ENCODE data around the gene ZNF862. TPM values are rescaled to one million over a fixed set of nuclear protein-coding genes. Genes with fewer than 3 reads are reported as not detected.
A peak's percentile ranks its signal among the peaks of the same experiment; 100 is the strongest.

The ZNF862 gene
- polyA plus RNA-seq (2013, experiment 1 of 2), result 7.1 TPM
- polyA plus RNA-seq (2013, experiment 2 of 2), result 6.8 TPM

- Histone ChIP-seq H3K9ac (ENCODE audit: low read depth, low read length, poor library complexity) (peak within 1 kb of the TSS; percentile 79), H3K4ac (ENCODE audit: low read length) (no peak within 1 kb of the TSS), H3K23ac (ENCODE audit: low read depth, low read length, poor library complexity) (peak within 1 kb of the TSS; percentile 81), H3K36me3 (replicated peaks in 1 of 2; ENCODE audit: control insufficient read depth in 2 of 2, insufficient read depth in 2 of 2, low read length in 2 of 2) (no peaks in the 10 kb centered on the region), H3K4me2 (ENCODE audit: insufficient read depth, low read length, poor library complexity, severe bottlenecking) (peak within 1 kb of the TSS; percentile 52), H2AK5ac (ENCODE audit: low read depth, low read length) (no peak within 1 kb of the TSS), H3K18ac (ENCODE audit: low read length) (peak within 1 kb of the TSS; percentile 87), H3K14ac (ENCODE audit: low read length) (no peak within 1 kb of the TSS), H2BK120ac (ENCODE audit: low read depth, low read length) (no peak within 1 kb of the TSS), H2BK5ac (ENCODE audit: low read length) (peak within 1 kb of the TSS; percentile 12), H3K27me3 (ENCODE audit: control insufficient read depth in 3 of 3, insufficient read depth in 3 of 3, low read depth in 1 of 3, low read length in 3 of 3) (peaks cover 0 to 21% (median 3%) of the 10 kb centered on the region in 3 experiments), H3K9me3 (replicated peaks in 1 of 2; ENCODE audit: control insufficient read depth in 2 of 2, insufficient read depth in 1 of 2, low read depth in 1 of 2, low read length in 2 of 2) (no peaks in the 10 kb centered on the region), H2BK15ac (ENCODE audit: low read length) (no peak within 1 kb of the TSS), H2AFZ (ENCODE audit: low read length) (peak within 1 kb of the TSS; percentile 90), H3K4me3 (ENCODE audit: low read length in 2 of 2) (peak within 1 kb of the TSS; percentile 81 to 89), H4K91ac (ENCODE audit: low read depth, low read length, poor library complexity) (peak within 1 kb of the TSS; percentile 14), H3K27ac (replicated peaks; ENCODE audit: low read length) (no peak within 1 kb of the TSS), H3K79me1 (ENCODE audit: low read depth, low read length) (no peaks in the 10 kb centered on the region), H3K4me1 (ENCODE audit: control insufficient read depth in 2 of 2, insufficient read depth in 1 of 2, low read depth in 1 of 2, low read length in 2 of 2) (peaks cover 3 to 4% of the 10 kb centered on the region in 2 donors), H4K8ac (ENCODE audit: low read depth, low read length) (no peak within 1 kb of the TSS), H2BK12ac (ENCODE audit: low read length) (no peak within 1 kb of the TSS)
- WGBS, 2 donors (ENCODE audit: extremely low coverage in 2 of 2, insufficient read length in 2 of 2, insufficient replicate concordance in 1 of 2), result no CpG with 5 or more reads among the region's 86 CpGs
- peak; percentile 96 for DNase-seq (ENCODE audit: low spot score)
Observed at GRCh38 chr7:149838224-149838991, at the start of gene ZNF862. Gene ZNF862, plus strand, starts transcription at chr7:149838375. Its CDS starts 237 bp downstream, at chr7:149838612.

DNA sequence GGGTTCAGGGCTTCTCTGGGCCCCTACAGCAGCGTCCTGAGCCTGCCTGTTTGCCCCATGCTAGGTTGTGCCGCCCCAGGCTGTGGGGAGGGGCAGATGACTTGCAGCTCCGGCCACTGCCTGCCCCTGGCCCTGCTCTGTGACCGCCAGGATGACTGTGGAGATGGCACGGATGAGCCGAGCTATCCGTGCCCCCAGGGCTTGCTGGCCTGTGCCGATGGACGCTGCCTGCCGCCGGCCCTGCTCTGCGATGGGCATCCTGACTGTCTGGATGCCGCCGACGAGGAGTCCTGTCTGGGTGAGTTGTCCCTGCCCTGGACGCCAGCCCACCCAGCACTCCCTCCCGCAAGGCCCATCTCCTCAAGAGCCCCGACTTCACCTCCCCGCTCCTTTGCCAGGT is 49.1 kb upstream of the ZNF862 start:
- no peak overlapping the region for H3K4me3 ChIP-seq (ENCODE audit: low read length in 2 of 2)
- no peak for DNase-seq (ENCODE audit: low spot score)
- H4K8ac ChIP-seq (ENCODE audit: low read depth, low read length), result no peak overlapping the region
- H2BK5ac ChIP-seq (ENCODE audit: low read length), result peak overlapping the region; percentile 31
- peak overlapping the region; percentile 94 for H3K23ac ChIP-seq (ENCODE audit: low read depth, low read length, poor library complexity)
- peak overlapping the region; percentile 55 for H3K9ac ChIP-seq (ENCODE audit: low read depth, low read length, poor library complexity)
- peak overlapping the region; percentile 97 for H2BK15ac ChIP-seq (ENCODE audit: low read length)
- peaks cover 0 to 31% (median 0%) of the 10 kb centered on the region in 3 experiments for H3K27me3 ChIP-seq (ENCODE audit: control insufficient read depth in 3 of 3, insufficient read depth in 3 of 3, low read depth in 1 of 3, low read length in 3 of 3)
- H3K4me1 ChIP-seq (ENCODE audit: control insufficient read depth in 2 of 2, insufficient read depth in 1 of 2, low read depth in 1 of 2, low read length in 2 of 2), result peaks cover 17 to 26% of the 10 kb centered on the region in 2 donors
- H2AK5ac ChIP-seq (ENCODE audit: low read depth, low read length), result peak overlapping the region; percentile 93
- H3K9me3 ChIP-seq (replicated peaks in 1 of 2; ENCODE audit: control insufficient read depth in 2 of 2, insufficient read depth in 1 of 2, low read depth in 1 of 2, low read length in 2 of 2), result no peaks in the 10 kb centered on the region
- peak overlapping the region; percentile 52 for H2BK12ac ChIP-seq (ENCODE audit: low read length)
- H3K79me1 ChIP-seq (ENCODE audit: low read depth, low read length), result no peaks in the 10 kb centered on the region
- no peaks in the 10 kb centered on the region for H3K36me3 ChIP-seq (replicated peaks in 1 of 2; ENCODE audit: control insufficient read depth in 2 of 2, insufficient read depth in 2 of 2, low read length in 2 of 2)
- WGBS, 2 donors (ENCODE audit: extremely low coverage in 2 of 2, insufficient read length in 2 of 2, insufficient replicate concordance in 1 of 2), result no CpG with 5 or more reads among the region's 19 CpGs
- no peak overlapping the region for H3K4me2 ChIP-seq (ENCODE audit: insufficient read depth, low read length, poor library complexity, severe bottlenecking)
- peak overlapping the region; percentile 97 for H3K14ac ChIP-seq (ENCODE audit: low read length)
- H2AFZ ChIP-seq (ENCODE audit: low read length), result peak overlapping the region; percentile 63
- H3K4ac ChIP-seq (ENCODE audit: low read length), result peak overlapping the region; percentile 41
- H3K27ac ChIP-seq (replicated peaks; ENCODE audit: low read length), result no peak overlapping the region
- peak overlapping the region; percentile 52 for H3K18ac ChIP-seq (ENCODE audit: low read length)
- H4K91ac ChIP-seq (ENCODE audit: low read depth, low read length, poor library complexity), result no peak overlapping the region
- no peak overlapping the region for H2BK120ac ChIP-seq (ENCODE audit: low read depth, low read length)

GRCh38 chr7:149790146-149790548 is 48.0 kb upstream of the ZNF862 start:
- Histone ChIP-seq H3K4me2 (ENCODE audit: insufficient read depth, low read length, poor library complexity, severe bottlenecking) (peak overlapping the region; percentile 60), H3K14ac (ENCODE audit: low read length) (peak overlapping the region; percentile 14), H3K4me1 (ENCODE audit: control insufficient read depth in 2 of 2, insufficient read depth in 1 of 2, low read depth in 1 of 2, low read length in 2 of 2) (peaks cover 23 to 33% of the 10 kb centered on the region in 2 donors), H3K9me3 (replicated peaks in 1 of 2; ENCODE audit: control insufficient read depth in 2 of 2, insufficient read depth in 1 of 2, low read depth in 1 of 2, low read length in 2 of 2) (no peaks in the 10 kb centered on the region), H2BK15ac (ENCODE audit: low read length) (no peak overlapping the region), H3K23ac (ENCODE audit: low read depth, low read length, poor library complexity) (peak overlapping the region; percentile 86), H2BK5ac (ENCODE audit: low read length) (no peak overlapping the region), H2BK12ac (ENCODE audit: low read length) (no peak overlapping the region), H3K27ac (replicated peaks; ENCODE audit: low read length) (no peak overlapping the region), H3K79me1 (ENCODE audit: low read depth, low read length) (no peaks in the 10 kb centered on the region), H3K4ac (ENCODE audit: low read length) (no peak overlapping the region), H2AK5ac (ENCODE audit: low read depth, low read length) (no peak overlapping the region), H3K9ac (ENCODE audit: low read depth, low read length, poor library complexity) (peak overlapping the region; percentile 70), H4K91ac (ENCODE audit: low read depth, low read length, poor library complexity) (no peak overlapping the region), H2AFZ (ENCODE audit: low read length) (no peak overlapping the region), H3K27me3 (ENCODE audit: control insufficient read depth in 3 of 3, insufficient read depth in 3 of 3, low read depth in 1 of 3, low read length in 3 of 3) (peaks cover 0 to 31% (median 0%) of the 10 kb centered on the region in 3 experiments), H3K4me3 (ENCODE audit: low read length in 2 of 2) (peak overlapping the region in 1 of 2 donors; percentile 44), H2BK120ac (ENCODE audit: low read depth, low read length) (no peak overlapping the region), H3K36me3 (replicated peaks in 1 of 2; ENCODE audit: control insufficient read depth in 2 of 2, insufficient read depth in 2 of 2, low read length in 2 of 2) (no peaks in the 10 kb centered on the region), H4K8ac (ENCODE audit: low read depth, low read length) (no peak overlapping the region), H3K18ac (ENCODE audit: low read length) (peak overlapping the region; percentile 93)
- DNase-seq (ENCODE audit: low spot score), result no peak
- WGBS, 2 donors (ENCODE audit: extremely low coverage in 2 of 2, insufficient read length in 2 of 2, insufficient replicate concordance in 1 of 2), result no CpG with 5 or more reads among the region's 56 CpGs

DNA sequence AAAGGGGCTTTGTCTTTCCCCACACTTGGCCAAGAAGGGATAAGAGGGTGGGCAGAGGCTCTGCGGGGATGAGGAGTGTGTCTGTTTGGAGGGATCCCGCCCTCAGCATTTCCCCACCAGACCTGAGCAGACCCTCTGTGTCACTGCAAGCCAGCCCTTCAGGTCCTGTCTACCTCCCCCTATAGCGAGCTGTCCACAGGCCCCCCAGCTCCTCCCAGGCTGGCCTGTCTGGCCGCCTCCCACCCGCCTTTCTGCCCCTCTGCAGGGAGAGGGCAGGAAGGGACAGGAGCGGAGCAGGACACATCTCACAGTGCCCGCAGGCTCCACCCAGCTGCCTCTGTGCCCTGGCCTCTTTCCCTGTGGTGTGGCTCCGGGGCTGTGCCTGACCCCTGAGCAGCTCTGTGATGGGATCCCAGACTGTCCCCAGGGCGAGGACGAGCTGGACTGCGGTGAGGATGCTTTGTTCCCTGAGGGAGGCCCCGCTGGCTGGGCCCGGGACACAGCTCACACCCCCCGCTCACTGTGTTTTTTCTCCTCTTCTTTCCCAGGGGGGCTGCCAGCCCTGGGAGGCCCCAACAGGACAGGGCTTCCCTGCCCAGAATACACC is 47.3 kb upstream of the ZNF862 start:
- no CpG with 5 or more reads among the region's 14 CpGs for WGBS, 2 donors (ENCODE audit: extremely low coverage in 2 of 2, insufficient read length in 2 of 2, insufficient replicate concordance in 1 of 2)
- H3K27me3 ChIP-seq (ENCODE audit: control insufficient read depth in 3 of 3, insufficient read depth in 3 of 3, low read depth in 1 of 3, low read length in 3 of 3), result peaks cover 0 to 31% (median 0%) of the 10 kb centered on the region in 3 experiments
- no peak overlapping the region for H2BK120ac ChIP-seq (ENCODE audit: low read depth, low read length)

More for the DNA sequence above, 47.3 kb upstream of the ZNF862 start:
- H3K27ac ChIP-seq (replicated peaks; ENCODE audit: low read length), result no peak overlapping the region
- H3K9ac ChIP-seq (ENCODE audit: low read depth, low read length, poor library complexity), result no peak overlapping the region
- H2BK5ac ChIP-seq (ENCODE audit: low read length), result no peak overlapping the region
- H2AK5ac ChIP-seq (ENCODE audit: low read depth, low read length), result peak overlapping the region; percentile 56
- DNase-seq (ENCODE audit: low spot score), result no peak
- peak overlapping the region; percentile 1 for H3K23ac ChIP-seq (ENCODE audit: low read depth, low read length, poor library complexity)
- no peak overlapping the region for H2BK12ac ChIP-seq (ENCODE audit: low read length)
- no peak overlapping the region for H2BK15ac ChIP-seq (ENCODE audit: low read length)
- H3K18ac ChIP-seq (ENCODE audit: low read length), result peak overlapping the region; percentile 46
- no peak overlapping the region for H3K4ac ChIP-seq (ENCODE audit: low read length)
- H3K4me3 ChIP-seq (ENCODE audit: low read length in 2 of 2), result no peak overlapping the region
- H3K36me3 ChIP-seq (replicated peaks in 1 of 2; ENCODE audit: control insufficient read depth in 2 of 2, insufficient read depth in 2 of 2, low read length in 2 of 2), result no peaks in the 10 kb centered on the region
- H4K91ac ChIP-seq (ENCODE audit: low read depth, low read length, poor library complexity), result no peak overlapping the region
- H3K79me1 ChIP-seq (ENCODE audit: low read depth, low read length), result no peaks in the 10 kb centered on the region
- no peaks in the 10 kb centered on the region for H3K9me3 ChIP-seq (replicated peaks in 1 of 2; ENCODE audit: control insufficient read depth in 2 of 2, insufficient read depth in 1 of 2, low read depth in 1 of 2, low read length in 2 of 2)
- H3K4me2 ChIP-seq (ENCODE audit: insufficient read depth, low read length, poor library complexity, severe bottlenecking), result no peak overlapping the region
- H2AFZ ChIP-seq (ENCODE audit: low read length), result peak overlapping the region; percentile 56
- no peak overlapping the region for H4K8ac ChIP-seq (ENCODE audit: low read depth, low read length)
- H3K14ac ChIP-seq (ENCODE audit: low read length), result no peak overlapping the region
- peaks cover 23 to 33% of the 10 kb centered on the region in 2 donors for H3K4me1 ChIP-seq (ENCODE audit: control insufficient read depth in 2 of 2, insufficient read depth in 1 of 2, low read depth in 1 of 2, low read length in 2 of 2)
